Activated CD4-positive, alpha-beta T cell treated with anti-CD3 and anti-CD28 coated beads, Interleukin-2, amount 50 U/mL, for 4 hours (primary cell): ENCODE results near the gene SDK1.
"Not testable (repeated sequence)": the region's sequence is repeated elsewhere in the genome, so short reads cannot be mapped to it uniquely, and the experiment has no call there.

Source experiments
- DNase-seq, 2 experiments: peaks; one replicate each; pipeline ENCODE4 v3.0.0-alpha.2; 2020

Gene SDK1

DNA sequence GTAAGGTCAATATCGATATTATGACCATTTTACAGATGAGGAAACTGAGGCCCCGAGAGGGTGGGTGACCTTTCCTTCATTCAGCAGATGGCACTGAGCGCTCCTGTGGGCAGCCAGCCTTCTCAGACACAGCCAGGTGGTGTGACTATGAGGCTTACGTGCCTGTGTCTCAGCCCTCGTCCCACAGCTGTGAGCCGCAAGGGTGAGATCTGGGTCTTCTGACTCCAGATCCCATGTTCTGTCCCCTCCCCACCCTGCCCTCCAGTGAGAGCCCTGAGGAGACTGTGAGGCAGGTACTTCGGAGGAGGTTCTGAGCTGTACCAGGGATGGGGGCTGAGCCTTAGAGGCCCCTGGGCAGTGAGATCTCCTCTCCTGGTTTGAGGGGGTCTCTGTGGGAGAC is 767.2 kb downstream of the SDK1 start:
- DNase-seq, result no peak

DNA sequence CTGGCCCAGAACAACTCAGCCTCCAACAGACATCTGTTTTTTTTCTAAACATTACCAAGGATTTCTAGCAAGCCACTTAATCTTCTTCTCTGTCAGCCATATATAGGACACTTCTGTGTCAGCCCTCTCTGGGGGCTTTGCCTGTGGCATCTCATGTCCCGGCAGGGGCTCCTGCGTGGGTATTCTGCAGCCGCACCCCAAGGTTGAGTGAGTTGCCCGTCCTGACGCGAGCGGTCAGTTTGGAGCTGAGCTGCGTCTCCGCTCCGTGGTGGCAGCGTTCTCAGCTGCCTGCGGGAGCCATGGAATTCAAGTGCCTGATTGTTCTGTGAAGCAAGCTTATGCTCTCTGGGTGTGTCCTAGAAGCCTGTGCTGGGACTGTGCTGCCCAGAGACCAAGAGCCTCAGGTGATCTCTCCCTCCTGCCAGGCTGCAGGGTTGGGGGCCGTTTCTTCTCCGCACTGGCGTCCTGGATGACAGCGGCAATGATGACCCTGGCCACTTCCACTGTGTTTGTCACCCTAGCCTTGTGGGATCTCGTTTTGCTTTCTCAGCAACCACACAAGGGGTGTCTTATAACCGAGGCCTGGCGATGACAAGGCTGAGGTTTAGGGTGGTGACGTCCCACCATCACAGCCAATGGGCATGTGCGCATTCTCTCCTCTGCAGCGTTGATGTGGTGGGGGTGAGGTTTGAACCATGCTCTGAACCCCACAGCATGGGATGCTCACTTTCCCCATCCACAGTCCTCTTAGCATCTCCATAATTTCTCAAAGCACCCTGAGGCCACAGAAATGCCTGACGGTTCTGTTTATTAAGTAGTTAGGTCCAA is 768.4 kb downstream of the SDK1 start:
- DNase-seq, result no peak

DNA sequence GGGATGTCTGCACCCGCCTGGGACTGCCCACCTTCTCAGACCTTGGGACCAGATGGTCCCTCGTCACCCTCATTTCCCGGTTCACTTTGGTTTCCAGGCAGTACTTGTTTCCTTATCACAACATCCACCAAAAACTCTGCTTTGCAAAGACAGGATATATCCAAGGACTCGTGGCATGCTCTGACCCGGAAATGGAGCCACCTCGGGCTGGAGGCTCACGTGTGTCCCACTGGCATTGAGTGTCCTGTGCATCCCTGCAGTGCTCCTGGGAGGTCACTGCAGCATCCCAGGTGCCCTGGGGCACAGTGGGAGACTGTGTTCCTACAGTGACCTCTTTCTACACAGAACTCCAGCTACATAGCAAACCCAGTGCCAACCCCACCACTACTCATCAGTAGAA is 769.2 kb downstream of the SDK1 start:
- no peak for DNase-seq

DNA sequence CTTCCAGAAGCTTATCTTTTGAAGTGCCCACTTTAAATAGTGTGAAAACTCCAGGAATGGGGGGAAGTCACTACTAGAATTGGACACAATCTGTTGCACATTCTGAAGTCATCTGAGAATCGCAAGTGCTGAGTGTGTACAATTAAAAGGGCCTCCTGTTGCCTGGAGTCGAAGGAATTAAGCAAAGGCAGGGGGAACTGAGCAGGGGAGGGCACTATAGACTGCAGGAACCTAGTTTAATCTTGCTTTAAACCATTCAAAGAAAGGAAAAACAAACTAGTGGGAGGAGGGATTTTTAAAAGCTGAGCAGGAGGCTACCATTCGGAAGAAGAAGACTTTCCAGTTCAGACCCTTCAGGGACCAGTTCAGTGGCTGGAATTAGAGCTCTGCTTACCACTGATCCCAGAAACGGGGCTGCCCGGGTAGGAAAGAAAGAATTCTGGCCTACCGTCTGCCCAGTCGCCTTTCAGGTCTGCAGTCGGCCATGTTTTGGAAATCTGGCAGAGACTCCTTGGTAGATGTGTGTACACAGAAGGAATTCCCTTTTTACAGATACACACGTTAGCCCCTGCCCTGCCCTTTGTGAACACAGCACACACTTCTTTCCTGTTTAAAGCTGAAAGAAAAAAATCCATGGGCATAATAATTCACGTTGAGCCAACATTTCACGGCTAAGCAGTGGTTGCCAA is 770.5 kb downstream of the SDK1 start:
- DNase-seq, result no peak

DNA sequence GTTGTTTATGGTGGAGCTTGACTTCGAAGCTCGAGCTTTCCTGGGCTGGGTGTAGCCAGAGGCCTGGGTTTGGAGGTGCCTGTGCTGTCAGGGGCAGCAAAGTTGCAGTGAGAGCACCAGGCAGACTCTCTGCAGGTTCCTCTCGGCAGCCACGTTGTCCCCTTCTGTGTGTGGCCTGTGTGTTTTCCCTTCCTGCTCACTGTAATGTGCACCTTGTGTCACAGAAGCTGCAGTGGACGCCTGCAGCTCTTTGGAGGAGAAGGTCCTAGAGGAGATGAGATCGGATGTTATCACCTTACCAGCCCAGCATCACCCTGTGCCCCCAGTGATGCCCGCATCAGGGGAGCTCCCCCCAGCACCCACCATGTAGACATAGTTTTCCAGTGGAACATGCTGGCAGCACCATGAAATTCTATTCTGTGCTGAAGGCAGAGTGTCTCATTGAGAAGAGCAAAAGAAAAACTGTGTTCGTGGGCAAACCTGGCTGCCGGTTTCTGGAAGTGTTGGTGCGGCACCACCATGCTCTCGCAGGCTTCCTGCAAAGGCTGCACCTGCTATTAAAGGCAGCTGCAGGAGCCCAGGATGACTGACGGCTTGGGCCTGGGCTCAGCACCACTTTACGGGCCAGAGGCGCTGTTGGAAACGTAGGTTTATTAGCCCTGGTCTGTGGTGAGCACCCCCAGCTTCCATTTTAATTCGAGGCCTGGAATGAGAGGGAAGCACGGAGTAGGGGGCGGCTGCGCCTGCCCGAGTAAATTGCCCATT is 771.3 kb downstream of the SDK1 start:
- no peak for DNase-seq

DNA sequence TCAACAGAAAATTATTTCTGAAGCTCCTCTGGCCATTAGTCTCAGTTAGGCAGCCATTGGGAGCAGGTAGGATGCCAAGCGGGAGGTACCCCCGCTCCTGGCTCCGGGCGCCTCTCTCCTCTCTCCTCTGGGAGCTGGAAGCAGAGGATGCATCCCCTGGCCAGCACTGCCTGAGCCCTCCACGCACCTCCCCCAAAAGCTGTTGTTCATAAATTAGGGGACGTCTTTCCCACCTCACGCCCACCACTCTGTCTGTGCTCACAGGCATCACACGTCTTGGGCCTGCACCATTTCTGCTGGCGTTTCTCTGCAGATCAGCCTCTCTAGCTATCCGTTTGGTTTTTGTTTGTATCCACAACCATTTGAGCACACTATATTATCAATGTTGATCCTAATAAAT is 772.0 kb downstream of the SDK1 start:
- DNase-seq, result no peak

DNA sequence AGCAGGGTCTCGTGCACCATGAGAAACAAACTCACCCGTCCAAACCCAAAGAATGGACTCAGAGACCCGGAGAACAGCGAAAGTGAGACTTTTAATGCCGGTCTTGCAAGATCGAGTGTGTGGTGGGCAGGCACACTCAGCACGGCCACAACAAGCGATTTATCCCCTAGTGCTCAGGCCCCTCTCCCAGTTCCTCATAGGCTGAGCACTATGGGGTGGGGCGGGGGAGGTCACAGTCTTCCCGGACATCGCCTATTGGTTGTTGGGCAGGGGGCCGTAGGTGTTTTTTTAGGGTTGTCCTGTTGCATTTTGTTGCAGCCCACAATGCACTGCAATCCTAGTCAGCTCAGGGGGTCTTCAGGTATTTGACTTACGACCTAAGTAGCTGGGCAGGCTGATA is 772.7 kb downstream of the SDK1 start:
- DNase-seq, result no peak

DNA sequence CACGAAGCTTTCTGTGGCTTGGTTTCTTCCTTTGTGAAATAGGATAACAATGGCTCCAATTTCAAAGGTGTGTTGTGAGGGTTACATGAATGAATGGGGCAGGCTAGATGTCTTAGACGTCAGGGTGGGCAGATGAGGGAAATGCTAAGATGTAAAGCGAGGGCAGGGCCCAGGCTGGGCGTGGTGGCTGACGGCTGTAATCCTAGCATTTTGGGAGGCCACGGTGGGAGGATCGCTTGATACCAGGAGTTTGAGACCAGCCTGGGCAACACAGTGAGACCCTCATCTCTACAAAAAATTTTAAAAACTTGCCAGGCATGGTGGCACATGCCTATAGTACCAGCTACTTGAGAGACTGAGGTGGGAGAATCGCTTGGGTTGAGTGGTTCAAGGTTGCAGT is 773.4 kb downstream of the SDK1 start:
- DNase-seq, result no peak

DNA sequence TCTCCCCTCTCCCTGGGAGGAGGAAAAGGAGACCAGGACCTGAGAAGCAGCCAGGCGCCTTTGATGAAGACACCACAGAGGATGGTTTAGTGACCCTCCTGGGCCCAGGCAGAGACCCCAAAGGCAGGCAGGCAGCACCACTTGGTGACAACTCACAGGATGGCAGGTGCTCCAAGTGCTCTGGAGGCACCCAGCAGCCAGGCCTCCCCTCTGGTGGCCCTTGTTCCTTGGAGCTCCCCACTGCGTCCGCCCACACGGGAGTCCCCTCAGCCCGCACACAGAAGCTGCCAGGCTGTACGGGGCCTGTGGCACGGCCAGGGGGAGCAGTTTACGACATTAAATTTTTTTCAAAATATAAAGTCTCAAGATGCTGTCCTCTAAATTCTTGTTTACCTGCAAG is 773.9 kb downstream of the SDK1 start:
- no peak for DNase-seq

DNA sequence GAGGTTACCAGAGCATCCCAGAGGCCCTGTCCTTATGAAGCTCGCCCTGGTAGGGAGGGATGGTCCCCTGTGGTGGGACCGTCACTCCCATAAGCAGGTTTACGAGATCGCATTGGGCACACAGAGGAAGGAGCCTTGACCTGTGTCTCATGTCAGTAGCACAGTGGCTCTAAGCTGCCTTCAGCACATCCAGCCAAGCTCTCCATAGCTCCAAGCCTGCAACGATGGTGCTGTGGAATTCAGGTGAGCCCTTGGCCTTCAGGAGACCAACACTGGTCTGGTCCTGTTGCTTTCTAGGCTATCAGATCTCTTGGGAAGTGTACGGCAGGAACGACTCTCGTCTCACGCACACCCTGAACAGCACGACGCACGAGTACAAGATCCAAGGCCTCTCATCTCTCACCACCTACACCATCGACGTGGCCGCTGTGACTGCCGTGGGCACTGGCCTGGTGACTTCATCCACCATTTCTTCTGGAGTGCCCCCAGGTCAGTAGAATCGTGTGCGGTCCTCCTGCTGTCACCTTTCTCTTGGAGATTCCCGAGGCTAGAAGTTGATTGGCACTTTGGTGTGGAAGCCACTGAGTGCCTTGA is 775.7 kb downstream of the SDK1 start:
- DNase-seq, result no peak

DNA sequence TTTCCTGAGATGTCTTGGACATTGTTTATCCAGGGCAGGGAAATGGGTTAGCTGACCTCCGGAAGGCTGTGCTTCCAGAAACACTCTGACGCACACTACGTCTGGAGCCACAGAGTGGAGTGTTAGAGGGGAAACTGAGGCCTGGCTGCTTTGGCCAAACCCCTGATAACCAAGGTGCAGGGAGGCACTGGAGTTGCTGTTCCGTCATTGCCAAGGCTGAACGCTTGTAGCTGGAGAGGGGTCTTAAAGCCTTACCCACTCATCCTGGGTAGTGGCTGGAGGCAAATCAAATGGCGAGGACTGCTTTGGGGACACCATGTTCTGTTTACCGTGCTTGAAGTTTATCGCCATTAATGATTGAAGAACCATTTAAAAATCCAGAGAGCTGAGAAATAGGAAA is 776.9 kb downstream of the SDK1 start:
- DNase-seq, result no peak

DNA sequence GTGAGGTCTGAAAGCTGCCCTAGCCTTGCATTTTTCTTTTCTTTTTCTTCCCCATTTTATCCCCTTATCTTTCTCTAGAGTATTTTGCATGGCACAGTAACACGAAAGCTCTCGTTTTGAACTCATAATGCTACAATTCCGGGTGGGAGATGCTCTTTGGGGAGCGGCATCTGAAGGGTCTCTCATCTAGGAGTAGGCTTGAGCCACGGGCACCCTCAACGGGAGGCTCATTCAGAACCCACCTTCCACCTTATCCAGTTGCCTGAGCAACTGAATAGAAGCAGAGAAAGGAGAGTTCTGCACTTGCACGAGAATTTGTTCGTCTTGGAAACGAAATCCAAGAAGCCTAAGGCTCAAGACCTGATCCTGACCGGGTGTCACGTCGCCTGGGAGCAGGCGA is 777.5 kb downstream of the SDK1 start:
- DNase-seq, result no peak

DNA sequence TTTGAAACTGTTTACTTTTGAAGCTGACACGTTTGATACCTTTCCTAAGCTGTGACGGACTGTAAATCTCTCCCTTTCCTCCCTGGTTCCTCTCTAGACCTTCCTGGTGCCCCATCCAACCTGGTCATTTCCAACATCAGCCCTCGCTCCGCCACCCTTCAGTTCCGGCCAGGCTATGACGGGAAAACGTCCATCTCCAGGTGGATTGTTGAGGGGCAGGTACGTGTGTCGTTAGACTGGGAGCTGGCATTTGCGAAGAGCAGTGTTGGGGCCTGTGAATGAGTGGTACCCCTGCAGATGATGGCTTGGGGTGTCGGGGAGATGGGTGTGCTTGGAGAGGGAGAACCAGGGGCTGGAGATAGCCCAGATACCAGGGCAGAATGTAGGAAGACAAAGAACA is 778.3 kb downstream of the SDK1 start:
- no peak for DNase-seq

DNA sequence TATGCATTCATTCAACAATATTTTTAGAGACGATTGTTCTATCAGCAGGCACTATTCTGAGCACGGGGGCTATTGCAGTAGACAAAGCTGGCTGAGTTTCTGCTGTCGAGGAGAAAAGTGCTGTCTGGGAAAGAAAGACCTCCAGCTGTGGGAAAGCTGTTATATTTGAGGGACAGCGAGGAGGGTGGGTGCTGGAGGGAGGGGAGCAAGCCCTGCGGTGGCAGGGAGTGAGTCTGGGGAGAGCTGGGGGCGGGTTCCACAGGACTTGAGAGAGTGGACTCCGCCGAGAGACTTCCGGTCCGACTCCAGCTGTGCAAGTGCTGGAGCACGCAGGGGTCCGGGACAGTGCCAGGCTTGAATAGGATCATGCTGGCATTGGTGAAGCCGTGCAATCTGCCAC is 778.9 kb downstream of the SDK1 start:
- DNase-seq, result no peak

DNA sequence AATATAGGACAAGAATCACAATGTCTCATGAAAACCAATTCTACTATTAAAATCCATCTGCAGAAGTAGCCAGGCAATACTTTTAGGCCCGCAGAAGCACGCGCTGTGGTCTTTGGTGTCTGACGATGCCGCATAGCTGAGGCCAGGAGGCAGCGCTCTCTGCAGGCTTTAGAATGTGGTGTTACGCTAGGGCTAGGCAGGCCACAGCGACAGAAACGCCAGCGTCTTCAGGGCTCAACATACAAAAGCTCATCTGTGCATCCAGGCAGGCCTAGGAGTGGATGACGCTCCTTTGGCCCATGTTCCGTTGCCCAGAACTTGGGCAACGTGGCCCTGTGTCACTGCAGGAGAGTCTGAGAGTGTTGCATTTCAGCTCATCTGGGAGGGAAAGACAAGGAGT is 779.9 kb downstream of the SDK1 start:
- no peak for DNase-seq

DNA sequence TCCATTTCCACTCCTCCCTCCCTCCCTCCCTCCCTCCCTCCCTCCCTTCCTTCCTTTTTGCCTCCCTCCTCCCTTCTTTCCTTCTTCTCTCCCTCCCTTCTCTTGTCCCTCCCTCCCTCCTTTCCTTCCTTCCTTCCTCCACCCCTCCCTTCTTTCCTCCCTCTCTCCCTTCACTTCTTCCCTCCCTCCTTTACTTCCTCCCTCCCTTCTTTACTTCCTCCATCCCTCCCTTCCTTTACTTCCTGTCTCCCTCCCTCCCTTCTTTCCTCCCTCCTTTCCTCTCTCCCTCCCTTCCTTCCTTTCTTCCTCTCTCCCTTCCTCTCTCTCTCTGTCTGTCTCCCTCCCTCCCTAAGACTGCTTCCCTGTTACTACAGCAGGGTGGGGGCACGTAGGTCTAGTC is 782.5 kb downstream of the SDK1 start:
- DNase-seq, result no peak

DNA sequence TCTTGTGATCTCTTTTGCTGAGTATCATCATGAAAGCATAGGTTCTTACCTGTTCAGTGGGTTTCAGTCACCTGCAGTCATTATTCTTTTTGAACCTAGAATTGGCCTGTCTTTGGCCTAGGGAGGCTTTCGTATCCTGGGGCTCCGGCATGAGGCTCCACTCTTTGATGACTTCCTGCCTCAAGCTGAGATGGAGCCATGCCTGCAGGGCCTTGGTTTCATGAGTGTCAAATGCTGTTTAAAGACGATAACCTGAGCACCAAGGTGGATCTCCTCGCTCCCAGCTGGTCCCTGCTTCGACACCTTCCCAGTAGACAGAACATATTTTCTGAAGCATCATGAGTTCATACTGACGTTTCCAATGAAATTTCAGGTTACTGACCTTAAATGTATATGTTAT is 783.2 kb downstream of the SDK1 start:
- no peak for DNase-seq

DNA sequence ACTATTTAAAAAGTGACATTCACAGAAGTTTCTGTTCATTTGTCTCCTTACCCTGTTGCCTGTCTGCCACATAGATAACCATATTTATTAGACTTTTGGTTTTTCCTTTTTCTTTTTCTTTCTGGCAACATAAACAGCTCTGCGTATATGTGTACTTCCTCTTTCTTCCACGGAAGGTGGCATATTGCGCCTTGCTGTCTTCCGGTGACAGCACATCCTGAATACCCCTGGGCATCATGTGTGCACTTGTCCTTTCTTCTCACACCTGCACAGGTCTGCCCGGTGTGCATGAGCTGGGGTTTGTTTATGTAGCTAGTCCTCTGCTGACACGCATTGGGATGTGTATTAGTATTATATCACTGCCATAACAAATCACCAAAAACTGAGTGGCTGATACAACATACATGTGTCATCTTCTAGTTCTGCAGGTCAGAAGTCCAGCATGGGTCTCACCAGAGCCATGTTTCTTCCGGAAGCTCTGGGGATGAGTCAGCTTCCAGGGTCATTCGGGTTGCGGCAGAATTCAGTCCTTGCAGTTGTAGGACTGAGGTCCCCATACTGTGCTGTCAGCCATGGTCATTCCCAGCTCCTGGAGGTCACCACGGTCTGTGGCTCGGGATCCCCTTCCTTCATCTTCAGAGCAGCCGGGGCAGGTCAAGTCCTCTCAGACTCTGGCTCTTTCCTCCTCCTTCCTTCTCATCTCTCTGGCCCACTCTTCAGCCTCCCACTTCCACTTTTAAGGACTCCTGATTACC is 785.1 kb downstream of the SDK1 start:
- DNase-seq, result no peak

DNA sequence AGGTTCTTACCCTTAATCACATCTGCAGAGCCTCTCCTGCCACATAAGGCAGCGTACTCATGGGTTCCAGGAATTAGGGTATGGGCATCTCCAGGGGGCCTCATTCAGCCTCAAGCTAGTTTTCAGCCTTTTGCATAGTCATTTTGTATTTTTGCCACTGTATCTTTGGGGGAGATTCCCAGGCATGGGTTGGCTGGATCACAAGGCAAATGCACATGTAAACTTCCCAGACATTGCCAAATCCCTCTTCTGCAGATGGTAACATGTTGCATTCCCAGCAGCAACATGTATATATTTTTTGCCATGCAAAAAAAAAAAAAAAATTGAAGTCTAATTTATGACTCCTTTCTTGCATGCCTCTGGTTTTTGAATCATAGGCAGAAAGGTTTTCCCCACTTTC is 785.7 kb downstream of the SDK1 start:
- no peak for DNase-seq

DNA sequence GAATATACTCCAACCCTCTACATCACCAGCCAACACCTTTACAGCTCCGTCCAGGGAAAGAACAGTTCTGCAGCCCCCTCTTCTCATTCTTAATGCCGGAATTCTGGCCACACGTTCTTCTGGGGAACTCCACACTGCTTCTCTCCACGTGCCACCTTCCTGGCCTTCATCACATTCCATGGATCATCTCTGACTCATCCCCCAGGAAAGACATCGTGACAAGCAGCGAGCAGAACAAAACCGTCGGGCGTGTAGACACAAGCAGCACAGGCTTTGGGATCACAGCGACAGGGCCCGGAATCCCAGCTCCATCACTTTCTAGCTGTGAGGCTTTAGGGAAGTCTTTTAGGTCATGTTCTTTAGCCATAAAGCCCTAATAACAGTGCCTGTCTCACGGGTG is 790.7 kb downstream of the SDK1 start:
- no peak for DNase-seq

DNA sequence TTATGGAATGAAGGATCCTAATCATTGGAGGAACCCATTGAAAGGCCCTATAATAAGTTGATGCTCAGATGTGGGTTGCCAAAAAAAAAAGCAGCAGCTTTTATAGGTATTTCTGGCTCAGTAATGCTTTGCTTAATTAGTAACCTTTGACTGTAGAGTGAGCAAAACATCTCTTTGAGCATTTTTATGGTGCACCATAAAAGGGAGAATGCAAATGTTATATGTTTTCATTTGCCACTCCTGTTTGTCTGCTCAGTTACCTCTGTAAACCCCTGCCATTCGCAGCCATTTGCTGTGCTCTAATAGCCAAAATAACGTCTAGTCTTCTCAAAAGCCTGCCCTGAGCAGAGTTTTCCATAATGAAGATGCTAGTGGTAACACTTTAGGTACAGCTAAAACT is 792.0 kb downstream of the SDK1 start:
- no peak for DNase-seq

DNA sequence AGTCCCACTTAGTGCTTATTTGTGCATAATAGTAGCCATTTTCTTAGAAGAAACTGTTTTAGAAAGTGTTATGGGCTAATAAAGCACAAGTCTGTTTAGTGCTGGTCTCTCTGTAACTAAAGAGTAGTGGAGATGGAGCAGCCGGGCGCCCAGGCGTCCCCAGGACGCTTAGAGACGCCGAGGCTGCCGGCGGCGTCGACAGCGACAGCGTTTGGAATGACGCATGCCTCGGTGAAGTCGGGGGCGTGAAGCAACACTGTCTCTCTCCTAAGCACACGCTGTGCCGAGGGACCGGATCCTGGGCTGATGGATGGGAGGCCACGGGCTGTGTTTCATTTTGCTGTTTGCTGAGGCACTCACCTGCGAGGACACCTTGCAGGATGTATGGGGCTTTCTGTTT is 792.4 kb downstream of the SDK1 start:
- no peak for DNase-seq

DNA sequence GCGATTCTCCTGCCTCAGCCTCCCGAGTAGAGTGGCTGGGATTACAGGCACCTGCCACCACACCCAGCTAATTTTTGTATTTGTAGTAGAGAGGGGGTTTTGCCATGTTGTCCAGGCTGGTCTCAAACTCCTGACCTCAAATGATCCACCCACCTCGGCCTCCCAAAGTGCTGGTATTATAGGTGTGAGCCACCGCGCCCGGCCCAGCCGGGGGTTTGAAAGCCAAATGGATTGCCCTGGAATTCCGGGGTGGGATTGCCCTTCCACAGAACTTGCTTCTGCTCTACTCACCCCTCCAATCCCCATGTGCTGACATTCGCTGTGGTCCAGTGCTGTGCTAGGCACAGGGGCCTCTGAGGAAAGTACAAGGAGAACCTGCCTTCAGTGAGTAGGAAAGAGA is 793.1 kb downstream of the SDK1 start:
- not testable (repeated sequence) for DNase-seq
